H1 (cell line): ENCODE results near the gene TNRC6C. TPM values are rescaled to one million over a fixed set of nuclear protein-coding genes. Genes with fewer than 3 reads are reported as not detected.

ENCODE experiments used
- BRCA1 ChIP-seq: IDR thresholded peaks from 2 replicates; pipeline ENCODE4 v1.6.1; 2012; ENCODE audit warnings: low read depth, low read length, improper control_type of control experiment
- CBX8 ChIP-seq: fragments of 300-800, 300-1000 bp; sonication (generic); IDR thresholded peaks from 2 replicates; pipeline ENCODE4 v1.7.1; 2016; ENCODE audit warnings: low read depth, low read length, borderline replicate concordance
- CHD2 ChIP-seq: IDR thresholded peaks from 2 replicates; pipeline ENCODE4 v1.6.1; 2012; ENCODE audit warnings: low read length, improper control_type of control experiment
- CHD7 ChIP-seq: fragments of 300-600 bp; sonication (generic); IDR thresholded peaks from 2 replicates; pipeline ENCODE4 v1.7.1; 2012; ENCODE audit warnings: low read length, moderate library complexity, mild to moderate bottlenecking, inconsistent platforms; ENCODE audit not compliant: insufficient replicate concordance
- EGR1 ChIP-seq: IDR thresholded peaks from 2 replicates; pipeline ENCODE4 v1.6.1; 2011; ENCODE audit warnings: low read depth, low read length, borderline replicate concordance
- HDAC6 ChIP-seq: IDR thresholded peaks from one replicate; pipeline ENCODE4 v1.7.1; 2012; ENCODE audit warnings: low read depth, mild to moderate bottlenecking, inconsistent platforms, low read length, moderate library complexity
- MAX ChIP-seq: IDR thresholded peaks from 2 replicates; pipeline ENCODE4 v1.6.1; 2012; ENCODE audit warnings: inconsistent platforms
- NANOG ChIP-seq: IDR thresholded peaks from 2 replicates; pipeline ENCODE4 v1.6.1; 2011; ENCODE audit warnings: low read length, low read depth, mild to moderate bottlenecking, inconsistent platforms; ENCODE audit not compliant: insufficient read depth, poor library complexity, severe bottlenecking
- POLR2AphosphoS5 ChIP-seq: IDR thresholded peaks from 2 replicates; pipeline ENCODE4 v1.6.1; 2011; ENCODE audit warnings: low read depth, low read length
- RXRA ChIP-seq: IDR thresholded peaks from 2 replicates; pipeline ENCODE4 v1.6.1; 2011; ENCODE audit warnings: low read depth, mild to moderate bottlenecking, low read length, moderate library complexity; ENCODE audit not compliant: insufficient read depth
- SAP30 ChIP-seq: fragments of 300-600 bp; sonication (generic); IDR thresholded peaks from 2 replicates; pipeline ENCODE4 v1.7.1; 2012; ENCODE audit warnings: low read length, moderate library complexity, mild to moderate bottlenecking, inconsistent platforms; ENCODE audit not compliant: insufficient read depth, insufficient replicate concordance
- TAF1 ChIP-seq: IDR thresholded peaks from 2 replicates; pipeline ENCODE4 v1.6.1; 2011; ENCODE audit warnings: mild to moderate bottlenecking, low read depth, low read length
- polyA plus RNA-seq, 7 experiments: library from polyadenylated mRNA; depleted of rRNA in 3 of 7; stranded (reverse) in 5 of 7; unstranded in 2 of 7; fragments of >200 nt in 5 of 7; fragments of 200-250 nt in 2 of 7; gene quantifications; 1 replicate in 5 of 7; 2 replicates in 1 of 7; 4 replicates in 1 of 7; pipeline versions ENCODE4 v1.2.1 to v1.2.3, GENCODE V29; 2011 to 2013; ENCODE audit warnings: missing spikeins in 2 of 7, mixed read lengths in 2 of 7
- total RNA-seq: library from RNA; stranded (reverse); fragmentation: NEBNext Ultra II Directional; extraction: Animal tissue kit (Norgen Biotek cat#: 25700); gene quantifications from 2 replicates; pipeline ENCODE4 v1.2.1, GENCODE V29; 2021

Gene TNRC6C
- total and polyA plus RNA-seq, 2 of the 8 experiments (the other 6 are each of a cell fraction or from before 2014, with no cell fraction given) = 2.8 to 28.9 TPM

- TF ChIP-seq CHD7 (no peak), CHD2 (no peak), TAF1 (no peak), RXRA (no peak), EGR1 (no peak), POLR2AphosphoS5 (no peak), SAP30 (no peak), MAX (no peak), CBX8 (no peak), NANOG (no peak), BRCA1 (no peak), HDAC6 (no peak)
- TF ChIP-seq, all 59 proteins: peak for 0
These were observed 58.3 kb downstream of the TNRC6C start (continued) for GRCh38 chr17:78016852-78017251.
